Pons (tissue), 1 donor: Measurements from ENCODE around the gene PPP1CC.
"Not testable (repeated sequence)": the region's sequence is repeated elsewhere in the genome, so short reads cannot be mapped to it uniquely, and the experiment has no call there.

Source experiments
- DNase-seq: peaks from one replicate; pipeline ENCODE4 v3.0.0-alpha.2; 2016; ENCODE audit warnings: low spot score

Gene PPP1CC

GRCh38 chr12:110725267-110725666 is 17.4 kb downstream of the PPP1CC start:
- no peak for DNase-seq

DNA sequence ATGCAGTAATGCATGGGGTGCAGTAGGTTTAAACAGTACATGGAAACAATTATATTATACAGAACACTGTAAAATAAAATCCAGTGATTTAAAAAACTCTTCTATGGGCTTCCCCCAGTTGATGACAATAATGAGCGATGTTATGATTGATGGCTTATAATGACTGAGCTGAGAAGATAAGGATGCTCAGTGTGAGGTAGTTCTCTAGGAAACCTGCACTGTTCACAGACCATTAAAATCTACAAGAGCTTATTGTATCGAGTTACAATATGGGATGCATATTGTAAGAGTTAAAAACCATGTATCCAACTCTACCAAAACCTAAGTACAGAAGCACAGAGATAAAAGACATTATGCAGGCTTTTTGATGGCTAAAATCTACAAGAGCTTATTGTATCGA is 19.8 kb downstream of the PPP1CC start:
- not testable (repeated sequence) for DNase-seq

DNA sequence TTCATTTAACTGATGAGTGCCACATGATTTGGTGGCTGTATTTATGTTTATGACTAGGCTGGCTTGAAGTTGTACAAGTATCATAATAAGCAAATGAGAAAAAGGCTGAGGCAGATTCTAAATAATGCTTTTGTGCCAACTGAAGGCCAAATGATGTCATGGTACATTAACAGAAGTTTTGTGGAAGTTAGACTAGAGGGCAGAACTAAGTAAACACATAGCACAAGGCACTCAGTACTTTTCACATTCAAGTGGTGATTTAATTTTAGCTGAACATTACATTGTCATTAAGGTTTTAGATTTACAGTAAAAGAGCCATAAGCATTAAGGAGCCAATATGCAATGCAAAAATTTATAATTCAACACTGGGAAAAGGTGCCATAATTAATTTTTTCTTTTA is 21.1 kb downstream of the PPP1CC start:
- no peak for DNase-seq

DNA sequence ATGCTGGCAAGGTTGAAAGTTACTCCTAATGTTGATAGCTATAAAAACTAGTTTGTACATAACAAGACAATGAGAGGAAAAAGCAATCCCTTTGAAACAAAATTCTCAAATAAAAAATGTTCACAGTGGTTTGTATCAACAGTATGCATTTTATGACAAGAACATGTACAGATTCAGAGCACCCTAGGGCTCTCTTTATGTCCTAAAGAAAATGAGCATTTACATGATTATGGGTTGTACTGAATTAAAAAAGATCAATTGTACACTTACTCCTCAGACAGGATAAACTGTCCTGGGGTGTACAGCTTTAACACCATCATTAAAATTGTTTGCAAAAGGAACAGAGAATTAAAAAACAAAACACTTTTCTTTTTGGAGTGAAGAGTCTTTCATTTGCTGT is 22.2 kb downstream of the PPP1CC start:
- no peak for DNase-seq

DNA sequence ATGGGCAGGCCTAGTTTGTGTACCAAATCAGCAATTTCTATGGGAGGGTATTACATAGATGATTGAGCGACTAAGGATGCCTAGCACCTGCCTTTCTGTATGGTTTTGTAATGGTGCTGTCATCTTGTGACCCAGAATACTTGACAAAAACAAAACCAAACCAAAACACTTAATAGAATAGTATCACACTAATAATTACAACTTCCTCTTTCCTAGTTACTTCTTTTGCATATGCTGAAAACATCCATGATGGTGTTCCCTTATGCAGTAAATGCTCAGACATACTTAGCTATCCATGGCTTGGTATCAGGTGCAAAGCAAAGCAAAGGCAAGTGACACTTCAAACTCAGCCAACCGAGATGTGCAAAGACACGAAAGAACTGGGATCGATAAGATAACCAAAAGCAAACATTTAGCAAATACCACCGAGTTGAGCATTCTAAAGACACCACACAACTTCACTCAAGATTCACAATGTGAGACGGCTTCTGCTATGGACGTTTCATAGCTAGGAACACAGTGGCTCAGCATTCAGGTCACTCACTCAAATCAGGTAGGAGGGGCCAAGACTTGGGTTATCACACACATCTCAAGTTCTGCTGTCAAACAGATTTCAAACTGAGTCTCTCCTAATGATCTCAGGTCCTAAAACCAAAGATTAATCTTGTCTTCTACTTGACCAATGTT is 24.3 kb downstream of the PPP1CC start:
- DNase-seq, result no peak

- DNase-seq, result no peak
These were observed 25.7 kb downstream of the PPP1CC start for GRCh38 chr12:110717037-110717436.

DNA sequence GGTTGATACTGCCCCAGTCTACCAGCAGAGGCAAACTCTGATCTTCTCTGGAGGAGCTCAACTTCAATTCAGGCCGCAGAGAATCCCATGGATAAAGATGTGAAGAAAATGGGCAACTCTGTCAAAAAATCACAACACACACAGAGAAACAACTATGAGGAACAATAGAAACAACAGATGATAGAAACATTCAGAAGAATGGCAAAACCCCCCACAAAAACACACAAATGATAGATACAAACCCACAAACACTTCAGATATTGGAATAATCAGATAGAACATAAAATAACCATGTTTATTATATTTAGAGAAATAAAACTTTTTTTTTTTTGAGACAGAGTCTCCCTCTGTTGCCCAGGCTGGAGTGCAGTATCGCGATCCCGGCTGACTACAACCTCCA is 33.8 kb downstream of the PPP1CC start:
- DNase-seq, result no peak

- DNase-seq, result no peak
These were observed 37.4 kb downstream of the PPP1CC start for GRCh38 chr12:110705309-110705708.

GRCh38 chr12:110704750-110705149 is 37.9 kb downstream of the PPP1CC start:
- no peak for DNase-seq

DNA sequence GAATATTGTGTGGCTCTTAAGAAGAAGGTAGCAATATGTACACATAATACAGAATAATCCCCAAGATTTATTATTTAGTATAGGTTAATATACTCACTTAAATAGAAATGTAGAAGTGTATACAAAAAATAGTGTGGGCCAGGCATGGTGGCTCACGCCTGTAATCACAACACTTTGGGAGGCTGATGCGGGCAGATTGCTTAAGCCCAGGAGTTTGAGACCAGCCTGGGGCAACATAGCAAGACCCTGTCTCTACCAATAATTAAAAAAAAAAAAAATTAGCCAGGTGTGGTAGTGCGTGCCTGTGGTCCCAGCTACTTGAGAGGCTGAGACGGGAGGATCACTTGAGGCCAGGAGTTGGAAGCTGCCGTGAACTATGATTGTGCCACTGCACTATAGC is 38.5 kb downstream of the PPP1CC start:
- DNase-seq, result no peak

- no peak for DNase-seq
These were observed 40.6 kb downstream of the PPP1CC start for GRCh38 chr12:110702081-110702480.

GRCh38 chr12:110699591-110700445 is 42.9 kb downstream of the PPP1CC start:
- DNase-seq, result no peak

DNA sequence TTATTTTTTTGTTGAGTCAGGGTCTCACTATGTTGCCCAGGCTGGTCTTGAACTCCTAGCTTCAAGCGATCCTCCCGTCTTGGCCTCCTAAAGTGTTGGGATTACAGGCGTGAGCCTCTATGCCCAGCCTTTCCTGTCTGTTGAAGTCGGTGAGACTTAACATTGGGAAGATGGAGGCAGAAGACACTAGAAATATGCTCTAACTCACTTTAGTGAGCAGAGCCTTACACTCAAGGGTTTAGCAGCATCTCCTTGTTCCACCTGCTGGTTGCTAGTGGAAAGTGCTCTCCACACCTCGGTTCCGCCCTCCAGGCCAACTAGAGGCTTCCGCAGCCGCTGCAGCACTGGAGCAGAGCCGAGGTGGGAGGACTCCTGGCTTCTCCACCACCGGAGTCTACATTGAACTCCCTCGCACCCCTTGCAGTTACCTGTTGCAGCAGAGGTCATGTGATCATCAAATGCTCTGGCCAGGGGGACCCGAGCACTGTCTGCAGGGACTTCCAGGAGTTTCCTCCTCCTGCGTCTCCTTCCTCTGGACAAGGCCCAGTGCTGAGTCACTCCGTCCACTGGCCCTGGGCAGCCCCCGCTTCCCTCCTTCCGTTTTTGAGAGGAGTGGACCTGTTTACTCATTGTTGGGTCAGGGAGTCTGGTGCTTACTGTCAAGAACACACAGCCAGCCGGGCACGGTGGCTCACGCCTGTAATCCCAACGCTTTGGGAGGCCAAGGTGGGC is 44.4 kb downstream of the PPP1CC start:
- DNase-seq, result peak; percentile 68

DNA sequence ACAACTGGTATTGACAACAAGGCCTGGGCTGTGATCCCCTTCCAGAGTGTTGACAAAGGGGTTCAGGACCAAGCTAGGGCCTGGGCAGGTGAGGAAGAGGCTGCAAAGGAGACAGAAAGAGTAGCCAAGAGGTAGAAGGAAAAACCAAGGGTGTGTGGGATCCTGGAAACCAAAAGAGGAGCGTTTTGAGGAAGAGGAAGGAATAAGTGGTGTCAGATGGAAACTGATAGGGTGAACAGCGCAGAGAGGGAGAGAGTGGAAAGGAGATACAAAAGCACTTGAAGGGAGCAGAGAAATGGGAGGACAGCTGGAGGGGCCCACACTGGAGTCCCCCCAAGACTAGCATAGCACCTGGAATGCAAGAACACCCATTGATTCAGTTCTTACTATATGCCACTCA is 45.5 kb downstream of the PPP1CC start:
- no peak for DNase-seq

- DNase-seq, result no peak
These were observed 46.4 kb downstream of the PPP1CC start for GRCh38 chr12:110696283-110696682.

DNA sequence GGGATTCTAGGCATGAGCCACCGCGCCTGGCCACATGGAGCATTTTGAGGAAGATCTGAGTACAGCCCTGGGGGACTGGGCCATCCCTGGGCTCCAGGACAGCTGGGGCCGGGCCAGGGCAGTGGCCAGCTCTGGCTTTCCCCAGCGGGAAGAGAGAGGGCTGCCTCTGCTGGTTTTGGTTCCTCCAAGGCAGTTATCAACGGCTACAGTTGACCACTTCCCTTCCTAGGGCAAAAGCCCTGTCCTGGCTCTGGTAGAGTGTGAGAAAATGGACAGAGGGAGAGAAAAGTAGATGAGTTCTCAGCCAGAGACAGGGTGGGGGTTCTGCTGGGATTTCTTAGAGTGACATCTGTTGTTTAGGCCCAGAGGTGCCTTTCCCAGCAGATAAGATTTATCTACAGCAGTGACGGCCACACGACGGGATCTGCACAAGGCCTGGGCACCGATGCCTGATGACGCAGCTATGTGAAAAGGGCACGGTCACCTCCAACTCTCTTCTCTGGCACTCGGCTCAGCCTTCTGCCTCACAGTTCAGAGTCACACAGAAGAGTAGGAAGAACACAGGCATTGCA is 48.3 kb downstream of the PPP1CC start:
- DNase-seq, result peak; percentile 65

DNA sequence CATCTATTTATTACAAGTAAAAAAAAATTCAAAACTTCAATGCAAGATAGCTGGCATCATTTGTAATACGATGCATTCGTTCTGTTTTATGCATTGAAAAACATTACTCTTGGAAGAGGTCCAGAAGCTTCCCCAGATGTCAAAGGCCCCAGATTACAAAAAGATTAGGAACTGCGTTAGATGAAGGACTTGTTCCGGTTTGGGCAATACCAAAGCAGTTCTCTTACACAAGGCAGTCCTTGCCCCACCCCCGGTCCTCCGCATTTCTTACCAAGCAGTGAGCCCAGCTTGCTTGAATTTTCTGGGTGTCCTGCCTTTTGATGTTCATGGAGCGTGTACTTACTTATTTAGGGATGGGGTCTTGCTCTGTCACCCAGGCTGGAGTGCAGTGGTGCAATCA is 49.0 kb downstream of the PPP1CC start:
- peak; percentile 60 for DNase-seq

DNA sequence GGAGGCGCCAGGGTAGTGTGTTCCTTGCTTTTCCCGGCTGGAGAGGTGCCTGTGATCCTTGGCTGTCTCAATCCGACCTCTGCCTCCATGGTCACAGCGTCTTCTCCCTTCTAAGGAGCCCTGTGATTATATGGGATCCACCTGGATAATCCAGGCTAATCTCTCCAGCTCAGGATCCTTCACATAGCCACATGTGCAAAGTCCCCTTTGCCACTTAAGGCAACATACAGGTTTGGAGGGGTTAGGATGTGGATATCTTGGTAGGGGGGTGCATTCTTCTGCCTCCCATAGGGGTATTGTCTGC is 52.6 kb downstream of the PPP1CC start:
- DNase-seq, result no peak

GRCh38 chr12:110689281-110690126 is 53.2 kb downstream of the PPP1CC start:
- no peak for DNase-seq

DNA sequence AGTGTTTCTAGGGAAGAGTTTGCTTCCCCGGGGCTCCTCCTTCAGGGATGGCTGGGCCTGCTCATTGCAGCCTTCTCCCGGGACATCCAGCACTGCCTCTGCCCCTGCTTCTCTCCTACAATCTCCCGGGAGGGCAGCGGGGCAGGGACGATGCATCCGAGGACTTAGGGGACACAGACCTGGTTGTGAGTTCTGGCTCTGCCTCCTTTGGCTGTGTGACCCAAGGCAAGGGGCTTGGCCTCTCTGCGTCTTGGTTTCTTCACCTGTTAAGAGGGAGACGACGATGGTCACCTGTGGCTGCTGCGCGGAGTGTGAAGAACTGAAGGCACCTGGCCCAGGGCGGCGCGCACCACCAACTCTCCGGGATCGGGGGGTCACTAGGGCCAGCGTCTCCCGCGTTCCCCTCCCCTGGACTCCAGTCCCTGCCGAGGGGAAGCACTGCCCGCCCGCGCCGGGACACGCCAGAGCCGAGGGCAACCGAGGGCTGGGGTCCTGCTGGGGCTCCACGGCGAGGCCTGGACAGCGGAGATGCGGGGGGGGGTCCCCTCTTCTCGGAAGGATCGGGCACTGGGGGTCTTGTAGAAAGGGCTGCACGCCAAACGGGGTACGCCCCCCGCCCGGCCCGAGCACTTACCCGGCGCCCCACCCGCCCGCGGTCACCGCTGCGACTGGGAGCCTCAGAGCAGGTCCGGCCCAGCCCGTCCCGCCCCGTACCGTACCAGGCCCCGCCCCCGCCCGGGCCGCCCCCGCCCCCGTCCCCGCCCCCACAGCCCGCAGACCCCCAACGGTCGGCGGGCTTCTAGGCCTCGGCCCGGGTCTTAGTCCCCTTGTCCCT is 54.0 kb downstream of the PPP1CC start, which contains the start of gene HVCN1:
TSS of gene HVCN1 (minus strand) at position 670 of the 835 bp plus-strand sequence. CDS start 5,870 bp downstream, outside the sequence.
- DNase-seq, result no peak
